HG03565 (cell line): ENCODE data around the gene FAM193B.

Experiments
- ATAC-seq: cut with Tn5 transposase; IDR thresholded peaks from one replicate; pipeline ENCODE4 v1.9.1; 2021; ENCODE audit warnings: mild to moderate bottlenecking, moderate library complexity; ENCODE audit not compliant: unreplicated experiment

The FAM193B gene

DNA sequence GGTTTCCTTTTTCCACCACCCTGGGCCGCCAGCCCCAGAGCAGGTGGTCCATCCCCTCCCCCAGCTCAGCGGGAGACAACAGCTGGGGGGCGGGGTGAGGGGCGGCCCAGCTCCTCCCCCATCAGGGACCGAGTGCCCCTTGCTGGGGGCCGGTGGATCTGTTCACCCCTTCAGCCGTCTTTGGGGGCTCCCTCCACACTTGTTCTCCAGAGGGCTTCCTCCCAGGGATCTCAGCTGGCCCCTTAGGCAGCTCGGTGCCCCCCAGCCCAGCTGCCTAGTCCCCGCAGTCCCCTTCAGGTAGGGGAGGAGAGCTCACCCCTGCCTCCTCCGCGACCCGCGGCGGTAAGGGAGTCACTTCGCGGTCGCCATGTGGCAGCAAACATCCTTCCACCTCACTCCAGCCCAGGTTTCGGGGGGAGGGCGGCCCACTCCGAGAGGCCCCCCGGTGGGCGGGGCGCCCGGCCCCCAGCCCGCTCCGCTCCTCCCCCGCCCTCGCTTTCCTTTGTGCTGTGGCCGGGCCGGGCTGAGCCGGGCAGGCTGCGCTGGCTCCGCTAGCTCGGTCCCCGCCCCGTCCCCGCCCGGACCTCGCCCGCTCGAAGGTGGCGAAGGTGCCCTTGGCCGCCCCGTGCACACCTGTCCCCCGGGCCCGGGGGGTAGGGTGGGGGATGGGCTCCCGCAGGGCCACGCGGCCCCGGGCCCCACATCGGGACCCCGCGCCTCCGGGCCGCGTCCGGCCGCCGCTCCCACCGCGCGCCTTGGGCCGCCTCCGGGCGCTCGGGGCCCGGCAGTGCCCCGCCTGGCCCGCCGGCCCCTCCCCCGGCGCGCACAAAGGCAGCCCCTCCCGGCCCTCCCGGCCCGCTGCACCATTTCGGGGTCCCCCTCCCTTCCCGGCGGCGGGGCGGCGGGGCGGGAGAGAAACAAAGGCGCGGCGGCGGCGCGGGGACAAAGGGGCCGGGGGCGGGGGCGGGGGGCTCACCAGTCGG lies 81.6 kb downstream of the FAM193B start:
- no peak for ATAC-seq

DNA sequence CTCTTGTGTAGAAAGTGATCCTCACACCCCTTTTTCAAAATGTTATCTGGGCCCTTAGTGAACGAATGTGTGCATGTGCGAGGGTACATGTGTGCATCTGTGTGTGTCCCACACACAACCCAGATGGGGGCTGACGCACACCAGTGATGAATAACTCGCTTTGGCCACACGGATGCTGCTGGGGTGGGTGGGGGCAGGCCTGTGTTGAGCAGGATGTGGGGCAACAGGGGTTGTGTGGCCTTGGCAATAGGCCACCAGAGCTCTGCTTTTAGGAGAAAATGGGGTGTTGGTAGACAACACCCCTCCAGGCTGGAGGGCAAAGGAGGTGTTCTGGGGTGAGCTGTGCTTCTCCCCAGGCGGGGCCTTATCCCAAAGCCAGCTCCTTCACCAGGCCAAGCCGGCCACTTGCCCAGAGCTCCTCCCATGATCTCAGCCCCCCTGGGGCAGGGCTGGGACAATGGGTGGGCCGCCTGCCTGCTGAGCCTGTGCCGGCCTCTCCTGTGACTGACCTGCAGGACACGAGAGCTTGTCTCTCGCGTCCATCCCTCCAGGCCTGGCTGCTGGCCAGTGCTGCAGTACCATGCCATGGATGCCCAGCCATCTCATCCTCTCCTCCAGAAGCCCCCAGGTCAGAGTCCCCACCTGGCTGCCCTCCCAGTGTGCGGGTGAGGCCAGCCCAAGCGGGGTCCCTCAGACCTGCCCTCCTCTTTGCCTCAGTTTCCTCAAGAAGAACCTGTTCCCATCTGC lies 82.6 kb downstream of the FAM193B start:
- ATAC-seq = no peak

DNA sequence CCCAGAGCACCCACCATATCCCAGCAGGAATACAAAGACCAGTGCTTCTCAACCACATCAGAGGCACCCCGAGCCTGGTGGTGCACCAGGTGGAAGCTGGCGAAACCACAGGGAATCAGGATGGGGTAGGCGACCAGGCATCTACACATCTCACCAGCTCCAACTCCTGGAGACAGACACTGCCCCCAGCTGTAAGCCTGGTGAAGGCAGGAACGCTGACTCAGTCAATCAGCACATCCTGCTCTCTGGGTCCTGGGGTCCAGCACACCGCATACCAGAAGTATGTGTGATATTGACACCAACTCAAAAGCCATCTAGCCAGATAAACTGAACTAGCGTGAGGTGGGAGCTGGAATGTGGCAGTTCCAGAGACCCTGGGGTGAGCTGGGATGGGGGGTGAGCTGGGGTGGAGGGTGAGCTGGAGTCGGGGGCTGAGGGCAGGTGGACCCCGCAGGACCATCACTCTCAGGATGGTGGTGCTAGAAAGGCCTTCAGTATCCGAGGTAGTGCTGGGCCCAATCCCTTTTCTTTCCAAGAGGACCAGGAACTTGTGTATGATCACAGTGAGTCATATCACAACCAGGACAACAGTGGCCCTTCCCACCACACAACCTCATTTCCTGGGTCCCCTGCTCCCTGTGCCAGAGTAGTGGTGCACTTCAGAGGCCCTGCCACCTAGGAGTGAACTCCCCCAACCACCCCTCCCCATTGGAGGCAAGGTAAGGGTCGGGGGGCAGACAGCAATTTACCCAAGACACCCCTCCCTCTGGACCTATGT lies 83.4 kb downstream of the FAM193B start:
- no peak for ATAC-seq
